ENCODE data around the gene GALNT9. TPM values are rescaled to one million over a fixed set of nuclear protein-coding genes. Genes with fewer than 3 reads are reported as not detected.

Gene GALNT9
- polyA plus RNA-seq, 1 of the 3 experiments (the other 2 are of a cell fraction): not detected

DNA sequence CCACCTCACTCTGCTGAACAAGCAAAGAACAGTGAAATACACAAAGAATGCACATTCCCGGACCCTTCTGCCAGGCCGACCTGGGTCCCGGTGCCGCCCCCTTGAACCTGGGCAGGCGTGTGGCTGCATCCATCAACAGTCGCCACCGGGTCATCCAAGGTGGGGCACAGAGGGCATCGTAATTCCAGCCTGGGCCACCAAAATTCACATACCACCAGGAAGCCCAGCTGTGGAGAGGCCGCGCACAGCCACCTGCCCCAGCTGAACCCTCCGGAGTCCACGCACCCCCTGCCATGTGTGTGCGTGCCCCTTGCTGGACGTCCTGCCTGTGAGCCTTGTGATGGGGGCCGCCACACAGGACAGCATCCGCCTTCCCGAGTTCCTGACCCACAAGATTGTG, 99.5 kb downstream of the GALNT9 start:
- peaks cover 41% of the 10 kb centered on the region for H3K27me3 ChIP-seq (ENCODE audit: insufficient read depth)
- H3K9me3 ChIP-seq: no peaks in the 10 kb centered on the region
- H3K36me3 ChIP-seq (replicated peaks in 1 of 2; ENCODE audit: control insufficient read depth in 1 of 2, insufficient read depth in 2 of 2, low read length in 1 of 2): no peaks in the 10 kb centered on the region
- 42% methylated on average over 11 of the region's 17 CpGs for WGBS (ENCODE audit: low lambda C conversion rate)
- no peaks in the 10 kb centered on the region for H4K20me1 ChIP-seq (ENCODE audit: insufficient read depth)
- H3K4me2 ChIP-seq: no peak overlapping the region
- TF ChIP-seq SIN3A (IDR thresholded peaks at IDR 0.05; ENCODE audit: borderline replicate concordance, low read depth, low read length) (no peak), TEAD4 (IDR thresholded peaks at IDR 0.05; ENCODE audit: borderline replicate concordance, insufficient read depth) (no peak), NRF1 (IDR thresholded peaks at IDR 0.05; ENCODE audit: low read depth, low read length) (no peak), ELF1 (IDR thresholded peaks at IDR 0.05) (no peak), RCOR1 (IDR thresholded peaks at IDR 0.05; ENCODE audit: low read length) (no peak), RAD21 (IDR thresholded peaks at IDR 0.05; ENCODE audit: low read length) (no peak), YY1 (IDR thresholded peaks at IDR 0.05; ENCODE audit: low read depth) (no peak), FOXM1 (IDR thresholded peaks at IDR 0.05; ENCODE audit: low read depth) (no peak), TAF1 (IDR thresholded peaks at IDR 0.05; ENCODE audit: borderline replicate concordance, low read depth, low read length) (no peak), EZH2phosphoT487 (IDR thresholded peaks at IDR 0.05; ENCODE audit: borderline replicate concordance, low read depth) (no peak), GABPA (IDR thresholded peaks at IDR 0.05; ENCODE audit: low read depth) (no peak), SMC3 (IDR thresholded peaks at IDR 0.05; ENCODE audit: low read depth, low read length) (no peak), RFX5 (IDR thresholded peaks at IDR 0.05; ENCODE audit: low read length) (no peak), JUND (IDR thresholded peaks at IDR 0.05) (no peak), RXRA (IDR thresholded peaks at IDR 0.05; ENCODE audit: borderline replicate concordance, low read depth) (no peak), MXI1 (IDR thresholded peaks at IDR 0.05; ENCODE audit: low read depth, low read length) (no peak)
- TF ChIP-seq, protein P1, sequence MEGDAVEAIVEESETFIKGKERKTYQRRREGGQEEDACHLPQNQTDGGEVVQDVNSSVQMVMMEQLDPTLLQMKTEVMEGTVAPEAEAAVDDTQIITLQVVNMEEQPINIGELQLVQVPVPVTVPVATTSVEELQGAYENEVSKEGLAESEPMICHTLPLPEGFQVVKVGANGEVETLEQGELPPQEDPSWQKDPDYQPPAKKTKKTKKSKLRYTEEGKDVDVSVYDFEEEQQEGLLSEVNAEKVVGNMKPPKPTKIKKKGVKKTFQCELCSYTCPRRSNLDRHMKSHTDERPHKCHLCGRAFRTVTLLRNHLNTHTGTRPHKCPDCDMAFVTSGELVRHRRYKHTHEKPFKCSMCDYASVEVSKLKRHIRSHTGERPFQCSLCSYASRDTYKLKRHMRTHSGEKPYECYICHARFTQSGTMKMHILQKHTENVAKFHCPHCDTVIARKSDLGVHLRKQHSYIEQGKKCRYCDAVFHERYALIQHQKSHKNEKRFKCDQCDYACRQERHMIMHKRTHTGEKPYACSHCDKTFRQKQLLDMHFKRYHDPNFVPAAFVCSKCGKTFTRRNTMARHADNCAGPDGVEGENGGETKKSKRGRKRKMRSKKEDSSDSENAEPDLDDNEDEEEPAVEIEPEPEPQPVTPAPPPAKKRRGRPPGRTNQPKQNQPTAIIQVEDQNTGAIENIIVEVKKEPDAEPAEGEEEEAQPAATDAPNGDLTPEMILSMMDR (IDR thresholded peaks at IDR 0.05): no peak
- TF ChIP-seq, protein P2, sequence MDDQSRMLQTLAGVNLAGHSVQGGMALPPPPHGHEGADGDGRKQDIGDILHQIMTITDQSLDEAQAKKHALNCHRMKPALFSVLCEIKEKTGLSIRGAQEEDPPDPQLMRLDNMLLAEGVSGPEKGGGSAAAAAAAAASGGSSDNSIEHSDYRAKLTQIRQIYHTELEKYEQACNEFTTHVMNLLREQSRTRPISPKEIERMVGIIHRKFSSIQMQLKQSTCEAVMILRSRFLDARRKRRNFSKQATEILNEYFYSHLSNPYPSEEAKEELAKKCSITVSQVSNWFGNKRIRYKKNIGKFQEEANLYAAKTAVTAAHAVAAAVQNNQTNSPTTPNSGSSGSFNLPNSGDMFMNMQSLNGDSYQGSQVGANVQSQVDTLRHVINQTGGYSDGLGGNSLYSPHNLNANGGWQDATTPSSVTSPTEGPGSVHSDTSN (IDR thresholded peaks at IDR 0.05): no peak
- TF ChIP-seq, protein P3, sequence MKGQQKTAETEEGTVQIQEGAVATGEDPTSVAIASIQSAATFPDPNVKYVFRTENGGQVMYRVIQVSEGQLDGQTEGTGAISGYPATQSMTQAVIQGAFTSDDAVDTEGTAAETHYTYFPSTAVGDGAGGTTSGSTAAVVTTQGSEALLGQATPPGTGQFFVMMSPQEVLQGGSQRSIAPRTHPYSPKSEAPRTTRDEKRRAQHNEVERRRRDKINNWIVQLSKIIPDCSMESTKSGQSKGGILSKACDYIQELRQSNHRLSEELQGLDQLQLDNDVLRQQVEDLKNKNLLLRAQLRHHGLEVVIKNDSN (IDR thresholded peaks at IDR 0.05; ENCODE audit: borderline replicate concordance, low read depth): no peak
- no peaks in the 10 kb centered on the region for H3K4me1 ChIP-seq (ENCODE audit: control insufficient read depth in 1 of 2, insufficient read depth in 2 of 2, low read depth in 1 of 2, low read length in 1 of 2)
- no peak overlapping the region for H3K9ac ChIP-seq
- no peak overlapping the region for H2AFZ ChIP-seq (ENCODE audit: low read depth)
- H3K27ac ChIP-seq (ENCODE audit: low read depth in 2 of 2, low read length in 1 of 2): no peak overlapping the region
- no peaks in the 10 kb centered on the region for H3F3A ChIP-seq (replicated peaks; ENCODE audit: insufficient read depth)
- no peak for DNase-seq
- H3K9me2 ChIP-seq: no peaks in the 10 kb centered on the region
- no peaks in the 10 kb centered on the region for H3K79me2 ChIP-seq (ENCODE audit: insufficient read depth)
- ChIA-PET CTCF (interaction anchor here (1.4 kb wide), 1 partner anchor 11 kb away, joined by 3 read pairs; no protein-coding TSS in a partner anchor), POLR2A (no interaction called here)
- H3K4me3 ChIP-seq (ENCODE audit: low read depth in 2 of 2, low read length in 1 of 2): no peak overlapping the region

Measured in SK-N-SH (cell line).